ENCODE data around the gene GJB6.

GJB6 gene

DNA sequence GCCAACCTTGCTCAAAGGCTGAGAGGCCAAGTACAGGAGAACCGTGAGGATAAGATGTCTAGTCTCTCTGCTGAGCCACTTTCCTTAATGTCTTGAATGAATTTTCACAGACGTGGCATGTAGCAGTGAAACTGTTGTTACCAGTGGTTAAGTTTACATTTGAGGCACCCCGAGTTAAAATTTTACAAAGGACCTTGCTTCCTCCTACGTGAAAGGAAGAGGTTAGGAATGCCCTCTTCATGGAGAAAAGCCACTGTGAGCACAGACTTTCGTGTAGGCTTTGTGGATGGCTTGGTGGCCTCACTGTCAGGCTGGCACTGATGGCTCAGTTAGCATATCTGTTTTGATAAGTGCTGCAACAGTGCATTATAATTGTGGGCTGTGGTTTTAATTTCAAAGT lies 42.0 kb downstream of the GJB6 start:
- TF ChIP-seq, protein P1, sequence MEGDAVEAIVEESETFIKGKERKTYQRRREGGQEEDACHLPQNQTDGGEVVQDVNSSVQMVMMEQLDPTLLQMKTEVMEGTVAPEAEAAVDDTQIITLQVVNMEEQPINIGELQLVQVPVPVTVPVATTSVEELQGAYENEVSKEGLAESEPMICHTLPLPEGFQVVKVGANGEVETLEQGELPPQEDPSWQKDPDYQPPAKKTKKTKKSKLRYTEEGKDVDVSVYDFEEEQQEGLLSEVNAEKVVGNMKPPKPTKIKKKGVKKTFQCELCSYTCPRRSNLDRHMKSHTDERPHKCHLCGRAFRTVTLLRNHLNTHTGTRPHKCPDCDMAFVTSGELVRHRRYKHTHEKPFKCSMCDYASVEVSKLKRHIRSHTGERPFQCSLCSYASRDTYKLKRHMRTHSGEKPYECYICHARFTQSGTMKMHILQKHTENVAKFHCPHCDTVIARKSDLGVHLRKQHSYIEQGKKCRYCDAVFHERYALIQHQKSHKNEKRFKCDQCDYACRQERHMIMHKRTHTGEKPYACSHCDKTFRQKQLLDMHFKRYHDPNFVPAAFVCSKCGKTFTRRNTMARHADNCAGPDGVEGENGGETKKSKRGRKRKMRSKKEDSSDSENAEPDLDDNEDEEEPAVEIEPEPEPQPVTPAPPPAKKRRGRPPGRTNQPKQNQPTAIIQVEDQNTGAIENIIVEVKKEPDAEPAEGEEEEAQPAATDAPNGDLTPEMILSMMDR (IDR thresholded peaks at IDR 0.05; ENCODE audit: control extremely low read depth, extremely low read depth, low read depth, missing control alignments), result no peak
- CTCF ChIA-PET, result interaction anchor here (0.9 to 5.7 kb wide), 3 partner anchors 7 to 731 kb away, joined by 3 to 67 read pairs (median 3); no protein-coding TSS in a partner anchor
- POLR2A ChIA-PET, result no interaction called here
- no peak for DNase-seq (ENCODE audit: extremely low spot score)

DNA sequence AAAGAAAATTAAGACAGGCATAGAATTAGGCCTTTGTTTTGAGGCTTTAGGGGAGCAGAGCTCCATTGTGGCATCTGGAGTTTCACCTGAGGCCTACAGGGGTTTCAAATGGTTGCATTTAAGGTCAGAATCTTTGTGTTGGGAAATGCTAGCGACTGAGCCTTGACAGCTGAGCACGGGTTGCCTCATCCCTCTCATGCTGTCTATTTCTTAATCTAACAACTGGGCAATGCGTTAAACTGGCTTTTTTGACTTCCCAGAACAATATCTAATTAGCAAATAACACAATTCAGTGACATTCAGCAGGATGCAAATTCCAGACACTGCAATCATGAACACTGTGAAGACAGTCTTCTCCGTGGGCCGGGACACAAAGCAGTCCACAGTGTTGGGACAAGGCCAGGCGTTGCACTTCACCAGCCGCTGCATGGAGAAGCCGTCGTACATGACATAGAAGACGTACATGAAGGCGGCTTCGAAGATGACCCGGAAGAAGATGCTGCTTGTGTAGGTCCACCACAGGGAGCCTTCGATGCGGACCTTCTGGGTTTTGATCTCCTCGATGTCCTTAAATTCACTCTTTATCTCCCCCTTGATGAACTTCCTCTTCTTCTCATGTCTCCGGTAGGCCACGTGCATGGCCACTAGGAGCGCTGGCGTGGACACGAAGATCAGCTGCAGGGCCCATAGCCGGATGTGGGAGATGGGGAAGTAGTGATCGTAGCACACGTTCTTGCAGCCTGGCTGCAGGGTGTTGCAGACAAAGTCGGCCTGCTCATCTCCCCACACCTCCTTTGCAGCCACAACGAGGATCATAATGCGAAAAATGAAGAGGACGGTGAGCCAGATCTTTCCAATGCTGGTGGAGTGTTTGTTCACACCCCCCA lies 43.2 kb downstream of the GJB6 start:
- POLR2A ChIA-PET, result no interaction called here
- no peak for DNase-seq (ENCODE audit: extremely low spot score)
- CTCF ChIA-PET, result interaction anchor here (1.2 to 5.7 kb wide), 2 partner anchors 8 to 304 kb away, joined by 4 to 67 read pairs; no protein-coding TSS in a partner anchor
- TF ChIP-seq, protein P1 (IDR thresholded peaks at IDR 0.05; ENCODE audit: control extremely low read depth, extremely low read depth, low read depth, missing control alignments), result no peak

DNA sequence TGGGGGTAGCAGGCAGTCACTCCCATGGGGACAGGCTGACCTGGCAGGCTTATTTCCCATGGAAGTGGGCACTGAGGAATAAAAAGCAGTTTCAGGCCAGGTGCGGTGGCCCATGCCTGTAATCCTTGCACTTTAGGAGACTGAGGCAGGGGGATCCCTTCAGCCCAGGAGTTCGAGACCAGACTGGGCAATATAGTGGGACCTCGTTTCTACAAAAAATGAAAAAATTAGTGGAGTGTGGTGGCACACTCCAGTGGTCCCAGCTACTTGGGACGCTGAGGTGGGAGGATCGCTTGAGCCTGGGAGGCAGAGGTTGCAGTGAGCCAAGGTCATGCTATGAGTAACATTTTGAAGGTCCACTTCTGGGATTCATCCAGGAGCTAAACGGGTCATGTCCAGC lies 45.3 kb downstream of the GJB6 start:
- CTCF ChIA-PET, result interaction anchor here (0.9 to 5.7 kb wide), 3 partner anchors 10 to 289 kb away, joined by 3 to 67 read pairs (median 10); no protein-coding TSS in a partner anchor
- TF ChIP-seq, protein P1 (IDR thresholded peaks at IDR 0.05; ENCODE audit: control extremely low read depth, extremely low read depth, low read depth, missing control alignments), result no peak
- POLR2A ChIA-PET, result no interaction called here
- DNase-seq (ENCODE audit: extremely low spot score), result no peak

DNA sequence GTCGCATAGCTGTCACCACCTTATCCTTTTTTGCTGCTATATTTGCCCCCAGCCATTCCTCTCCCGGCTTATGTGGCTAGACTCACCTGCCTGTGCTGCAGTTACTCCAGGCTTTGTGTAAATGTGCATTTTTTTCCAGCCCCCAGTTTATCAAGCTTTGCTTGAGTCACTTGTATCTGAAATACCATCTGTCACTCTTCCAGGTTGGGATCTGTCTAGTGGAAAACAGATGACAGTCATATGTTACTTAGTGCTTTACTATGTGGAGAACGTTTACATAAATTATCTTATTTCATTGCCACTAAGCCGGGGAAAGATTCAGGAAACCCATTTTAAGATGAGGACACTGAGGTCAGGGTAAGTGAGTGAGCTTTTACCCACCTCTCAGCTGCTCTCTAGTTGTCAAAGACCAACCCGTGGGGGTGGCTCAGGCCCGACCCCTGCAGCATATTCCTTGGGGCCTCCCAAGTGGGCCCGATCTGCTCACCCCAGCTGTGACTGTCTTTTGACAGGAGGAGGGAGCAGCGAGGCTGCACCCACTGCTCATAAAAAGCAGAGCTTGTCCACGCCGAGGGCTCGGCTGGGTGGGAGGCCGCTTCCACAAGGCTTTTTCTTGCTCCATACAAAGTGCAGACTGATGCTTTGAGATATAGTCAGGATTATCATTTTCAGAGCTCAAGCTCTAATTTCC lies 46.6 kb downstream of the GJB6 start:
- ChIA-PET POLR2A (no interaction called here), CTCF (interaction anchor here (1.5 to 5.7 kb wide), 5 partner anchors 10 to 308 kb away, joined by 3 to 67 read pairs (median 4); no protein-coding TSS in a partner anchor)
- no peak for DNase-seq (ENCODE audit: extremely low spot score)
- TF ChIP-seq, protein P1 (IDR thresholded peaks at IDR 0.05; ENCODE audit: control extremely low read depth, extremely low read depth, low read depth, missing control alignments), result no peak

DNA sequence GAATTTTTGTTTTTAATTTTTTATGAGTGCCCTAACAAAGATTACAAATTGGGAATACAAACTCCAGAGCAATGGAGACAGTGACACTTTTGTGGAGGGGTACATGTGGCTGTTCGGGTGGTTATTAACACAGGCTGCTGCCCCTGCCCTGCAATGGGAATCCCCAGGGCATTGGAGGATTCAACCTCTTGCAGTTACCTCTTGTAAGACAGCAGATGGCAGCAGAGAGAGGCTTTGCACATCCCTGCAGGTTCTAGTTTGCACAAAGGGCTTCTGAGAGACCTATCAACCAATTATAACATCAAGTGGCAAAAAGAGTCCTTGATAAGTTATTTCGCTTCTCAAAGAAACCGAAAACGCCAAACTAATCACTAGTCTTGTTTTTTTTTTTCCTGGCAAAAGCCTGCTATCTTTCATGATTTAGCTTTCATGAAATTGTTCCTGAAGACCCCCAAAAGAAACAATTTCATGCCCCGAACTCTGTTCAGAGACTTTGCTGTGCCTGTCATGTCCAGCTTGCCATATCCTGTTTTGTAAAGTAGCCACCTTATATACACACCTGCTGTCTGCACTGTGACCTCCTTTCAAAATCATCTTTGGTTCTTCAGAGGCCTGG lies 49.8 kb downstream of the GJB6 start:
- CTCF ChIA-PET, result interaction anchor here (0.9 to 2.1 kb wide), 10 partner anchors 9 to 749 kb away, joined by 3 to 12 read pairs (median 3); partner anchors contain the start of gene ZMYM5
- peak; percentile 79 for DNase-seq (ENCODE audit: extremely low spot score)
- TF ChIP-seq, protein P1 (IDR thresholded peaks at IDR 0.05; ENCODE audit: control extremely low read depth, extremely low read depth, low read depth, missing control alignments), result peak; percentile 82
- POLR2A ChIA-PET, result no interaction called here

DNA sequence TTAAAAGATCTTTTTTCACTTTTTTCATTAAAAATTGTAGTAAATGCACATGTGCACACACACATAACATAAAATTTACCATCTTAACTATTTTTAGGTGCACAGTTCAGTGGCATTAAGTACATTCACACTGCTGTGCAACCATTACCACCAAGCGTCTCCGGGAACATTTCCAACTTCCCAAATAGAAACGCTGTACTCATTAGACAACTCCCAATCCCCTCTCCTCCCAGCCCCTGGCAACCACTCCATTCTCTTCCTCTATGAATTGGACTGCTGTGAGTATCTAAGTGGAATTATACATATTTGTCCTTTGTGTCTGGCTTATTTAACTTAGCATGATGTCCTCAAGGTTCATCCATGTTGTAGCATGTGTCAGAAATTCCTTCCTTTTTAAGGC lies 50.9 kb downstream of the GJB6 start:
- TF ChIP-seq, protein P1 (IDR thresholded peaks at IDR 0.05; ENCODE audit: control extremely low read depth, extremely low read depth, low read depth, missing control alignments), result no peak
- ChIA-PET CTCF (interaction anchor here (0.9 to 2.1 kb wide), 5 partner anchors 10 to 745 kb away, joined by 3 to 12 read pairs (median 8); no protein-coding TSS in a partner anchor), POLR2A (no interaction called here)
- no peak for DNase-seq (ENCODE audit: extremely low spot score)

All from GM10248 (cell line).